WI38 (cell line): ENCODE results near the gene PIGBOS1.
A peak's percentile ranks its signal among the peaks of the same experiment; 100 is the strongest.

ENCODE experiments used
- H3K4me3 ChIP-seq: 2 replicates; pipeline ENCODE4 v1.5.1; 2011; ENCODE audit warnings: low read depth, mild to moderate bottlenecking, control low read depth, low read length
- CTCF ChIP-seq: IDR thresholded peaks from 2 replicates; pipeline ENCODE4 v1.5.1; 2012; ENCODE audit warnings: low read depth, mild to moderate bottlenecking, control low read depth, low read length

The PIGBOS1 gene, protein sequence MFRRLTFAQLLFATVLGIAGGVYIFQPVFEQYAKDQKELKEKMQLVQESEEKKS

DNA sequence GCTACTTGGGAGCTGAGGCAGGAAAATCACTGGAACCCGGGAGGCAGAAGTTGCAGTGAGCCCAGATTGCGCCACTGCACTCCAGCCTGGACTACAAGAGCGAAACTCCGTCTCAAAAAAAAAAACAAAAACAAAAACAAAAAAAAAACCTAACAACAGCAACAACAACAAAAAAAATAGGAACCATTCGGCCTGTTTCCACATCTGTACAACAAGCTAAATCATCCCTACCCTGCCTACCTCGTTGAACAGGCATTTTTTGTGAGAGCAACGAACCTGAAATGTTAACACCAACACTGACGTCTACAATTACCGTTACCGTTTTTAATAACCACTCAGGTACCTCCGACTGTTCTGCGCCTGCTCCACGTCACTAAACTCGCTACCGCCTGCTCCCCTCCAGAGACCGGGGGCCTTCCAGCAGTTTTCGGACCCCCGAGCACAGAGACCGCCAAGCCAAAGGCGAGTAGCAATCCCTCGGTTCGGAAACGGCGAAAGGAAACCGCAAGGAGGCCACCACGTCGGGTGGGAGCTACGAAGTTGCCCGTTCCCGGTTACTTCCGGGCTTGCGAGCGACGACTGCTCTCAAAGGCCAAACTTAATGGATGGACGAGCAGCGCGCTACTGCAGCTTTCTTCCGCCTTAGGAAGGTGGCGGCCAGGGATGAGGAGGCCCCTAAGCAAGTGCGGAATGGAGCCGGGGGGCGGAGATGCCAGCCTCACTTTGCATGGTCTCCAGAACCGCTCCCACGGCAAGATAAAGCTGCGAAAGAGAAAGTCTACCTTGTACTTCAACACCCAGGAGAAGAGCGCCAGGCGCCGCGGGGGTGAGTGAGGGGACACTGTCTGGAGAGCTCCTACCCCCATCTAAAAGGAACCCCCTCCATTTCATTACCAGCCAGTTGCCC lies at the start of gene PIGBOS1, which contains the start of gene PIGB:
Gene PIGBOS1, minus strand, starts transcription at position 536 of the 907 bp plus-strand sequence. CDS start 1,331 bp downstream, outside the sequence.
Gene PIGB, plus strand, starts transcription at position 635 of the 907 bp plus-strand sequence. Its CDS starts 29 bp downstream, at position 664.
- TF ChIP-seq CTCF = no peak
- peak within 1 kb of the TSS; percentile 70 for H3K4me3 ChIP-seq

DNA sequence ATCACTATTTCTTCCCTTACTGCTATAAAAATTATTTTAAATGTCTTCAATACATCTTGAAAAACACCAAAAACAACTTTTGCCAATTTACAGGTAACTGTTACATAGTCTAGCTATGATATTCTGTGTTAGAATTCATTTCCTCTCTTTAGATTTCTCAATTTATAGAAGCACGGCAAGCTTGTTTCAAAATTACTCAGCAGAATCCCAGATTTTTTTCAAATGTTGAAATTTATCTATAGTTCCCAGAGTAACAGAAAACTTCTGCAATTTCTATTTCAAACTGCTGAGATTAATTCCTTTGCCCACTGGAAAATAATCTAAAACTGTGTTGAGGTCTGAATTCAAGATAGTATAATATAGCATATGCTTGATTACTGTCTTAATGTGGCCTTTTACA lies 48.1 kb upstream of the PIGBOS1 start:
- no peak for TF ChIP-seq CTCF
- H3K4me3 ChIP-seq = no peak overlapping the region

GRCh38 chr15:55362641-55363040 lies 43.7 kb upstream of the PIGBOS1 start:
- H3K4me3 ChIP-seq = no peak overlapping the region
- no peak for TF ChIP-seq CTCF

GRCh38 chr15:55361048-55361447 lies 42.1 kb upstream of the PIGBOS1 start:
- no peak overlapping the region for H3K4me3 ChIP-seq
- no peak for TF ChIP-seq CTCF

- H3K4me3 ChIP-seq = no peak overlapping the region
- TF ChIP-seq CTCF = no peak
These were observed 41.3 kb upstream of the PIGBOS1 start for GRCh38 chr15:55360256-55360655.

GRCh38 chr15:55358471-55358870 lies 39.5 kb upstream of the PIGBOS1 start:
- H3K4me3 ChIP-seq = no peak overlapping the region
- no peak for TF ChIP-seq CTCF

GRCh38 chr15:55357774-55358173 lies 38.9 kb upstream of the PIGBOS1 start:
- TF ChIP-seq CTCF = no peak
- no peak overlapping the region for H3K4me3 ChIP-seq
